Measurements from ENCODE around the gene DGCR8. TPM values are rescaled to one million over a fixed set of nuclear protein-coding genes. Genes with fewer than 3 reads are reported as not detected.

Gene DGCR8
- total and polyA plus RNA-seq, 4 donors: 13.2 to 38.4 (median 26.2) TPM

DNA sequence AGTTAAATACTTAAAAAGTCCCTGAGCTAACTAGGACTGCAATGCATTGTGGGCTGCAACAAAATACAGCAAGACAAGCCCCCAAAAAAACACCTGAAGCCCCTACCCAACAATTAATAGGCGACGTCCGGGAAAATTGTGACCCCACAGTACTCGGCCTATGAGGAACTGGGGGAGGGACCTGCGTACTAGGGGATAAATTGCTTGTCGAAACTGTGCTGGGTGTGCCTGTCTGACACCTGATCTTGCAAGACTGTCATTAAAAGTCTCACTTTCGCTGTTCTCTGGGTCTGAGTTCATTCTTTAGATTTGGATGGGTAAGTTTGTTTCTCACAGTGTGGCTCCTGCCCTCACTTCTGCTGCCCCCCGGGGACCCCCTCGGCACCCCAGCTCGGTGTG is 44.0 kb upstream of the DGCR8 start:
- no peak overlapping the region for H3K9ac ChIP-seq (ENCODE audit: insufficient read depth in 1 of 2, low read length in 2 of 2)
- peaks cover 0 to 16% (median 0%) of the 10 kb centered on the region in 5 donors for H3K4me1 ChIP-seq (ENCODE audit: control insufficient read depth in 5 of 5, insufficient read depth in 5 of 5, low read length in 5 of 5)
- no peak overlapping the region for H3K4me3 ChIP-seq
- peaks cover 0 to 33% (median 3%) of the 10 kb centered on the region in 4 donors for H3K36me3 ChIP-seq (ENCODE audit: control insufficient read depth in 4 of 4, insufficient read depth in 4 of 4, low read length in 4 of 4)
- no peak overlapping the region for H3K27ac ChIP-seq (ENCODE audit: low read depth in 1 of 2, low read length in 1 of 2)
- 86 to 88% methylated on average over 10 of the region's 10 CpGs for WGBS, 2 donors
- DNase-seq (no peak), ATAC-seq (ENCODE audit: insufficient read depth, low FRiP score) (no peak)
- no peaks in the 10 kb centered on the region for H3K27me3 ChIP-seq (ENCODE audit: control insufficient read depth in 3 of 3, insufficient read depth in 3 of 3, low read length in 2 of 3)
- peaks cover 0 to 2% (median 0%) of the 10 kb centered on the region in 4 donors for H3K9me3 ChIP-seq (ENCODE audit: control insufficient read depth in 4 of 4, insufficient read depth in 3 of 4, low read length in 3 of 4)
- TF ChIP-seq, protein P1, sequence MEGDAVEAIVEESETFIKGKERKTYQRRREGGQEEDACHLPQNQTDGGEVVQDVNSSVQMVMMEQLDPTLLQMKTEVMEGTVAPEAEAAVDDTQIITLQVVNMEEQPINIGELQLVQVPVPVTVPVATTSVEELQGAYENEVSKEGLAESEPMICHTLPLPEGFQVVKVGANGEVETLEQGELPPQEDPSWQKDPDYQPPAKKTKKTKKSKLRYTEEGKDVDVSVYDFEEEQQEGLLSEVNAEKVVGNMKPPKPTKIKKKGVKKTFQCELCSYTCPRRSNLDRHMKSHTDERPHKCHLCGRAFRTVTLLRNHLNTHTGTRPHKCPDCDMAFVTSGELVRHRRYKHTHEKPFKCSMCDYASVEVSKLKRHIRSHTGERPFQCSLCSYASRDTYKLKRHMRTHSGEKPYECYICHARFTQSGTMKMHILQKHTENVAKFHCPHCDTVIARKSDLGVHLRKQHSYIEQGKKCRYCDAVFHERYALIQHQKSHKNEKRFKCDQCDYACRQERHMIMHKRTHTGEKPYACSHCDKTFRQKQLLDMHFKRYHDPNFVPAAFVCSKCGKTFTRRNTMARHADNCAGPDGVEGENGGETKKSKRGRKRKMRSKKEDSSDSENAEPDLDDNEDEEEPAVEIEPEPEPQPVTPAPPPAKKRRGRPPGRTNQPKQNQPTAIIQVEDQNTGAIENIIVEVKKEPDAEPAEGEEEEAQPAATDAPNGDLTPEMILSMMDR (IDR thresholded peaks at IDR 0.05; ENCODE audit: control extremely low read depth, extremely low read depth): no peak

DNA sequence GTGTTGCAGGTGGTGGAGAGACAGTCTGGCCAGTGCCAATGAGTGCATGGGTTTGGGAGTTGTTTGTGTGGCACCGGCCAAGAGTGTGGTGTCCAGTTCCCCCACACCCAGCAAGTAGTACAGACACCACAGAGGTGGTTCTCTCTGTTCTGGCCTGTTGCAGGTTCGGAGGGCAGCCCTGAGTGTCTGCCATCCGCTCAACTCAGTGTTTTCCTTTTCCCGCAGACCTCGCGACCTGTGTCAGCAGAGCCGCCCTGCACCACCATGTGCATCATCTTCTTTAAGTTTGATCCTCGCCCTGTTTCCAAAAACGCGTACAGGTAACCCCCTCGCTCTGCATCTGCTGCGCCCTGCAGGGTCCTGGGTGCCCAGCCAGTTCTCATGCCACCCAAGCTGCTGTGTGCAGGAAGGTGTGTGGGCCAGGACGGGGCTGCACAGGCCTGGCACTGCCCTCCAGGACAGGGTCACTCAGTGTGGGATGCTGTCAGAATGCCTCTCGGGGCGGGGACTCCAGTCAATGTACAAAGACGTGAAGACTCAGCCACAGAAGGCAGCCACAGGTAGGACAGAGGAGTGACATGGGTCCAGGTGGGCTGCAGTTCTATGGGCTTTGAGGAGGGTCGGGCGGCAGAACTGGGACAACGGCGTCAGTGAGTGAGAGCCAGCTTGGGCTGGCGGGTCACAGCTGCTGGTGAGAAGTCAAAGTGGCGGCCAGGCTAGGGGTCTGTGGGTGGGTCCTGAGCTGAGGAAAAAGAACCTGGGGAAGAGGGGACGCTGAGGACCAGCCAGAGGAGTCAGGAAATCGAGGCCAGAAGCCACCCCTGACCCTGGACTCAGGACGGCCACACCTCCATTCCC is 43.3 kb upstream of the DGCR8 start:
- Histone ChIP-seq H3K9me3 (ENCODE audit: control insufficient read depth in 4 of 4, insufficient read depth in 3 of 4, low read length in 3 of 4) (peaks cover 0 to 2% (median 0%) of the 10 kb centered on the region in 4 donors), H3K4me3 (no peak overlapping the region), H3K27ac (ENCODE audit: low read depth in 1 of 2, low read length in 1 of 2) (no peak overlapping the region), H3K27me3 (ENCODE audit: control insufficient read depth in 3 of 3, insufficient read depth in 3 of 3, low read length in 2 of 3) (no peaks in the 10 kb centered on the region), H3K36me3 (ENCODE audit: control insufficient read depth in 4 of 4, insufficient read depth in 4 of 4, low read length in 4 of 4) (peaks cover 0 to 33% (median 3%) of the 10 kb centered on the region in 4 donors), H3K9ac (ENCODE audit: insufficient read depth in 1 of 2, low read length in 2 of 2) (no peak overlapping the region), H3K4me1 (ENCODE audit: control insufficient read depth in 5 of 5, insufficient read depth in 5 of 5, low read length in 5 of 5) (peaks cover 0 to 16% (median 0%) of the 10 kb centered on the region in 5 donors)
- ATAC-seq (ENCODE audit: insufficient read depth, low FRiP score) (no peak), DNase-seq (no peak)
- WGBS, 2 donors: 97% methylated on average over 25 of the region's 25 CpGs
- TF ChIP-seq, protein P1 (IDR thresholded peaks at IDR 0.05; ENCODE audit: control extremely low read depth, extremely low read depth): no peak

DNA sequence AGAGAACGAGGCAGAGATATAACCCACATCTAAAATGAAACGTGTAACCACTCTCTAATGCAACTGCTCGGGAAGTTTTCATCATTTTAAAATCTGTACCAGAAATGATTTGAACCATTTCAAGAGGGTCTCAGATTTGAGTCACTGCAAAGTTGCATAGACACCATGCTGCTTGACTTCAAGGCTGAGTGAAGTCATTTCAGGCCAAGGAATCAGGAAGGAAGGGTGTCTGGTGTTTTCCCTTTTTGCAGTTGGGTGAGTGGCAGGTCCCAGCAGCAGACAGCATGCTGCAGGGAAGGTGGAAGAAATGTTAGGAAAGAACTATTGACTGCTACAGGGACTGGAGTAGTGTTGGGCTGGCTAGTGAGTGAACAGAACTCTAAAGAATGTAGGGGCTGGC is 42.6 kb upstream of the DGCR8 start:
- no peak overlapping the region for H3K9ac ChIP-seq (ENCODE audit: insufficient read depth in 1 of 2, low read length in 2 of 2)
- WGBS, 2 donors: 55 to 80% methylated on average over 3 of the region's 3 CpGs
- TF ChIP-seq, protein P1 (IDR thresholded peaks at IDR 0.05; ENCODE audit: control extremely low read depth, extremely low read depth): no peak
- H3K4me1 ChIP-seq (ENCODE audit: control insufficient read depth in 5 of 5, insufficient read depth in 5 of 5, low read length in 5 of 5): peaks cover 0 to 9% (median 0%) of the 10 kb centered on the region in 5 donors
- DNase-seq (no peak), ATAC-seq (ENCODE audit: insufficient read depth, low FRiP score) (no peak)
- H3K36me3 ChIP-seq (ENCODE audit: control insufficient read depth in 4 of 4, insufficient read depth in 4 of 4, low read length in 4 of 4): peaks cover 0 to 28% (median 3%) of the 10 kb centered on the region in 4 donors
- H3K27me3 ChIP-seq (ENCODE audit: control insufficient read depth in 3 of 3, insufficient read depth in 3 of 3, low read length in 2 of 3): no peaks in the 10 kb centered on the region
- no peak overlapping the region for H3K4me3 ChIP-seq
- peaks cover 0 to 2% (median 0%) of the 10 kb centered on the region in 4 donors for H3K9me3 ChIP-seq (ENCODE audit: control insufficient read depth in 4 of 4, insufficient read depth in 3 of 4, low read length in 3 of 4)
- no peak overlapping the region for H3K27ac ChIP-seq (ENCODE audit: low read depth in 1 of 2, low read length in 1 of 2)

All from lung (tissue), 12 donors.